ENCODE data around the gene PLEKHM2.

GRCh38 chr1:15712168-15712567 lies 28.0 kb downstream of the PLEKHM2 start:
- TF ChIP-seq CTCF (IDR thresholded peaks at IDR 0.05; ENCODE audit: low read length) (no peak), EZH2 (IDR thresholded peaks at IDR 0.05; ENCODE audit: borderline replicate concordance, low read length) (no peak)

Measured in OCI-LY1 (cell line).